Astrocyte (in vitro differentiated cells and primary cell): Measurements from ENCODE around the gene EPS8L1. TPM values are rescaled to one million over a fixed set of nuclear protein-coding genes. Genes with fewer than 3 reads are reported as not detected.

Source experiments
- DNase-seq: peaks from one replicate; pipeline ENCODE4 v3.0.0-alpha.2; 2010; ENCODE audit warnings: low read depth
- FAIRE-seq: peaks from 2 replicates; lab custom pipeline; 2011; peaks lifted over from hg19 to GRCh38; lab: Jason Lieb, UNC
- H2AFZ ChIP-seq: 2 replicates; pipeline ENCODE4 v1.6.0; 2012; ENCODE audit warnings: low read depth, low read length, inconsistent platforms
- H3K27ac ChIP-seq: 2 replicates; pipeline ENCODE4 v1.5.1; 2011; ENCODE audit warnings: low read depth, low read length, inconsistent platforms
- H3K27me3 ChIP-seq: 2 replicates; pipeline ENCODE4 v1.6.0; 2011; ENCODE audit warnings: low read length, inconsistent platforms; ENCODE audit not compliant: insufficient read depth
- H3K36me3 ChIP-seq: 2 replicates; pipeline ENCODE4 v1.5.1; 2011; ENCODE audit warnings: low read length, inconsistent platforms; ENCODE audit not compliant: insufficient read depth
- H3K4me1 ChIP-seq: 2 replicates; pipeline ENCODE4 v1.5.1; 2011; ENCODE audit warnings: low read length, inconsistent platforms; ENCODE audit not compliant: insufficient read depth
- H3K4me2 ChIP-seq: 2 replicates; pipeline ENCODE4 v1.6.0; 2012; ENCODE audit warnings: low read length, inconsistent platforms
- H3K4me3 ChIP-seq: 2 replicates; pipeline ENCODE4 v1.5.1; 2011; ENCODE audit warnings: low read depth, mild to moderate bottlenecking, low read length, inconsistent platforms; ENCODE audit not compliant: insufficient read depth
- H3K79me2 ChIP-seq: 2 replicates; pipeline ENCODE4 v1.6.0; 2012; ENCODE audit warnings: mild to moderate bottlenecking, low read length, inconsistent platforms; ENCODE audit not compliant: insufficient read depth
- H3K9ac ChIP-seq: 2 replicates; pipeline ENCODE4 v1.6.0; 2012; ENCODE audit warnings: mild to moderate bottlenecking, low read length, inconsistent platforms
- H3K9me3 ChIP-seq: 2 replicates; pipeline ENCODE4 v1.5.1; 2012; ENCODE audit warnings: low read depth, mild to moderate bottlenecking, low read length, inconsistent platforms; ENCODE audit not compliant: insufficient read depth
- H4K20me1 ChIP-seq: 2 replicates; pipeline ENCODE4 v1.6.0; 2012; ENCODE audit warnings: low read length, inconsistent platforms; ENCODE audit not compliant: insufficient read depth
- H3K27ac Mint-ChIP-seq: one replicate; pipeline ENCODE4 v1.8.0; 2021; ENCODE audit warnings: mild to moderate bottlenecking, mixed read lengths; ENCODE audit not compliant: unreplicated experiment
- H3K27me3 Mint-ChIP-seq: one replicate; pipeline ENCODE4 v1.8.0; 2021; ENCODE audit warnings: low read depth, mixed read lengths; ENCODE audit not compliant: unreplicated experiment
- H3K36me3 Mint-ChIP-seq: one replicate; pipeline ENCODE4 v1.8.0; 2021; ENCODE audit warnings: low read depth, mixed read lengths; ENCODE audit not compliant: unreplicated experiment
- H3K4me1 Mint-ChIP-seq: one replicate; pipeline ENCODE4 v1.8.0; 2021; ENCODE audit warnings: low read depth, mixed read lengths; ENCODE audit not compliant: unreplicated experiment
- H3K4me3 Mint-ChIP-seq: one replicate; pipeline ENCODE4 v1.8.0; 2021; ENCODE audit warnings: mild to moderate bottlenecking, moderate library complexity, mixed read lengths; ENCODE audit not compliant: unreplicated experiment
- H3K9me3 Mint-ChIP-seq: one replicate; pipeline ENCODE4 v1.8.0; 2021; ENCODE audit warnings: mild to moderate bottlenecking, mixed read lengths; ENCODE audit not compliant: unreplicated experiment
- CTCF ChIP-seq: IDR thresholded peaks from 2 replicates; pipeline ENCODE4 v1.5.1; 2011; ENCODE audit warnings: low read depth, mild to moderate bottlenecking, inconsistent platforms, low read length, moderate library complexity; ENCODE audit not compliant: insufficient read depth
- EZH2 ChIP-seq: IDR thresholded peaks from 2 replicates; pipeline ENCODE4 v1.6.1; 2012; ENCODE audit warnings: mild to moderate bottlenecking, low read length, inconsistent platforms; ENCODE audit not compliant: insufficient read depth
- total RNA-seq: library from RNA; stranded (reverse); gene quantifications from 2 replicates; pipeline ENCODE4 v1.2.1, GENCODE V29; 2021

The EPS8L1 gene
- total RNA-seq, 1 donor from 2014 or later = 9.2 TPM

GRCh38 chr19:55085923-55086715 lies 10.4 kb downstream of the EPS8L1 start:
- FAIRE-seq = no peak
- H3K4me2 ChIP-seq = peak overlapping the region; percentile 91
- H3K4me3 ChIP-seq = peak overlapping the region; percentile 52
- Mint-ChIP-seq H3K27me3 (peaks cover 25% of the 10 kb centered on the region), H3K27ac (no peak overlapping the region), H3K9me3 (no peaks in the 10 kb centered on the region), H3K4me1 (peaks cover 14% of the 10 kb centered on the region), H3K4me3 (peak overlapping the region; percentile 67), H3K36me3 (peaks cover 6% of the 10 kb centered on the region)
- no peak overlapping the region for H3K9ac ChIP-seq
- peaks cover 28% of the 10 kb centered on the region for H3K4me1 ChIP-seq
- H4K20me1 ChIP-seq = peaks cover 37% of the 10 kb centered on the region
- H3K27ac ChIP-seq = no peak overlapping the region
- peaks cover 4% of the 10 kb centered on the region for H3K9me3 ChIP-seq
- no peak overlapping the region for H2AFZ ChIP-seq
- H3K36me3 ChIP-seq = no peaks in the 10 kb centered on the region
- peaks cover 44% of the 10 kb centered on the region for H3K27me3 ChIP-seq
- DNase-seq = no peak
- H3K79me2 ChIP-seq = no peaks in the 10 kb centered on the region
- TF ChIP-seq CTCF (no peak), EZH2 (peak; percentile 77)

GRCh38 chr19:55086730-55087541 lies 11.3 kb downstream of the EPS8L1 start:
- Mint-ChIP-seq H3K4me1 (peaks cover 14% of the 10 kb centered on the region), H3K36me3 (peaks cover 6% of the 10 kb centered on the region), H3K27me3 (peaks cover 25% of the 10 kb centered on the region), H3K4me3 (peak overlapping the region; percentile 82), H3K27ac (peak overlapping the region; percentile 62), H3K9me3 (no peaks in the 10 kb centered on the region)
- Histone ChIP-seq H3K36me3 (no peaks in the 10 kb centered on the region), H3K4me2 (peak overlapping the region; percentile 91), H3K4me1 (peaks cover 22% of the 10 kb centered on the region), H3K4me3 (peak overlapping the region; percentile 59), H2AFZ (peak overlapping the region; percentile 68), H3K79me2 (no peaks in the 10 kb centered on the region), H3K9me3 (peaks cover 4% of the 10 kb centered on the region), H3K27ac (no peak overlapping the region), H3K9ac (peak overlapping the region; percentile 65), H3K27me3 (peaks cover 38% of the 10 kb centered on the region), H4K20me1 (peaks cover 37% of the 10 kb centered on the region)
- TF ChIP-seq CTCF = no peak
- TF ChIP-seq EZH2 = no peak
- FAIRE-seq = no peak
- DNase-seq = peak; percentile 84
